PC-9 (cell line): ENCODE measurements around the gene SLC13A4.

Experiments used
- CTCF ChIP-seq: fragments of 200-600 bp; sonication (generic); conservative IDR thresholded peaks from 2 replicates; pipeline ENCODE4 v1.6.1; 2017; ENCODE audit warnings: mixed run types, antibody characterized with exemption, mild to moderate bottlenecking, moderate library complexity
- EZH2 ChIP-seq: fragments of 200-600 bp; sonication (generic); IDR thresholded peaks from 2 replicates; pipeline ENCODE4 v1.8.0; 2017; ENCODE audit warnings: antibody characterized with exemption, low read depth

- TF ChIP-seq CTCF (no peak), EZH2 (no peak)
Measured at GRCh38 chr7:135758531-135758932, 30.5 kb upstream of the SLC13A4 start.
